PC-3 (cell line): Measurements from ENCODE around the gene PPP2R5E.

Experiments used
- CTCF ChIP-seq: fragments of 300-600 bp; sonication (generic); conservative IDR thresholded peaks from 2 replicates; pipeline ENCODE4 v1.5.1; 2017; ENCODE audit warnings: antibody characterized with exemption, low read depth, mild to moderate bottlenecking, low read length
- EZH2 ChIP-seq: fragments of 300-600 bp; sonication (generic); IDR thresholded peaks from one replicate; pipeline ENCODE4 v1.6.1; 2017; ENCODE audit warnings: antibody characterized with exemption, mild to moderate bottlenecking, low read length; ENCODE audit not compliant: unreplicated experiment

- TF ChIP-seq EZH2 (no peak), CTCF (no peak)
These were observed 199.3 kb downstream of the PPP2R5E start for GRCh38 chr14:63343878-63344277.
